GM12874 (cell line): ENCODE results near the gene PPP1R13L.

Experiments
- CTCF ChIP-seq: IDR thresholded peaks from 2 replicates; pipeline ENCODE4 v1.5.1; 2011; ENCODE audit warnings: low read depth, mild to moderate bottlenecking, control low read depth, low read length, moderate library complexity; ENCODE audit not compliant: insufficient read depth

PPP1R13L gene

GRCh38 chr19:45424191-45425058 is 19.6 kb upstream of the PPP1R13L start:
- no peak for TF ChIP-seq CTCF

- no peak for TF ChIP-seq CTCF
Measured at GRCh38 chr19:45423589-45424190, 18.8 kb upstream of the PPP1R13L start, which contains the start of gene ERCC1. Gene ERCC1, minus strand, starts transcription at chr19:45423917. Its CDS starts 543 bp downstream, at chr19:45423374.

GRCh38 chr19:45423033-45423588 is 18.2 kb upstream of the PPP1R13L start:
- no peak for TF ChIP-seq CTCF

GRCh38 chr19:45421947-45422498 is 17.2 kb upstream of the PPP1R13L start:
- no peak for TF ChIP-seq CTCF

- no peak for TF ChIP-seq CTCF
Measured at GRCh38 chr19:45420871-45421270, 16.0 kb upstream of the PPP1R13L start.

- no peak for TF ChIP-seq CTCF
Measured at GRCh38 chr19:45420356-45420755, 15.5 kb upstream of the PPP1R13L start.

GRCh38 chr19:45419895-45420294 is 15.0 kb upstream of the PPP1R13L start:
- no peak for TF ChIP-seq CTCF
